Stimulated activated naive CD4-positive, alpha-beta T cell (primary cell): Measurements from ENCODE around the gene GHR.

Experiments used
- DNase-seq, 6 experiments: peaks; one replicate each; lab custom pipeline; 2025; lab: John Stamatoyannopoulos, UW

GHR gene

GRCh38 chr5:42604171-42604711, 181.0 kb downstream of the GHR start:
- no peak for DNase-seq

- DNase-seq, result no peak
These were observed 182.3 kb downstream of the GHR start for GRCh38 chr5:42605490-42605889.

GRCh38 chr5:42606464-42606869, 183.2 kb downstream of the GHR start:
- no peak for DNase-seq

DNA sequence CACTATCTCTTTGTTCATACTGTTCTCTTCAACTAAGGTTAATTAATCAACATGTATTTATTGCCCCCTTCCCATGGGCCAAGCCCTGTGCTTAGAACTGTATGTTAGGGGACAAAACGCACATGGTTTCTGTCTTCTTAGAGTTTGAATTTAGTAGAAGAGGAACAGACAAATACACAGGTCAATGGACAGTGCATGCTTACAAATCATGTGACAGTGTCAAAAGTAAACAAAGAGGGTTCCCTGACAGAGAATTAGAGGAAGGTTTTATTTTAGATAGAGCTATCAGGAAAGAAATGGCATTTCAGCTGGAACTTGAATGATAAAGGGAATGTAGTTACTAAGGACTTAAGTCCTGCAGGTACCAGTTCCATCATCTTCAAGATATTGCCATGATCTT, 188.2 kb downstream of the GHR start:
- DNase-seq, result no peak

DNA sequence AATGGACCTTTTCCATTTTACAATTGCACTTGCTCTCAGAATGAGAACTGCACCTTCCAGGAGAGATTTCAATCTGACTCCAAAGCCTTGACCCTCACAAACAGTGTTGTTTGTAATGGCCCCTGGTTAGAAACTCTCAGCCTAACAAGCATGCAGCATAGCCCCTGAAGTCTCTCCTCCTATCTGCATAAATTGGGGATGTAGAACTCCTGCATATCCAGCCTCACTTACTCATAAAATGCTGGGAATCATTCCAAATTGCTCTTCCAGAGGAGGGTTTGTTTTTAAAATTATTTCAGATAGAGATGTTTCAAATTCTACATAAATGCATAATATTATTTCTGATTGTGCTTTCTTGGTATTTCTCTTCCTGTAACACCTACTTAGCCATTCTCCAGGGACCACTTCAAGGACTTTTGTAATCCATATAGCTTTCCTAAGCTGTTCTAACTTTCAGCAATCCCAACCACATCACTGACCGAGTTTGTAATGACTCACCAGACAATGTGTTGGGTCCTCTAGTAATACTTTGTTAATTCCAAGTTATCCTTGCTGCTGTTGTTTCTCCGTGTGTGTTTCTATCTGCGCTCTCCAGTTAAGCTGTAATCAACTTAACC, 189.6 kb downstream of the GHR start:
- DNase-seq, result no peak

GRCh38 chr5:42614509-42614908, 191.3 kb downstream of the GHR start:
- no peak for DNase-seq

- DNase-seq, result no peak
These were observed 197.5 kb downstream of the GHR start for GRCh38 chr5:42620579-42621216.

DNA sequence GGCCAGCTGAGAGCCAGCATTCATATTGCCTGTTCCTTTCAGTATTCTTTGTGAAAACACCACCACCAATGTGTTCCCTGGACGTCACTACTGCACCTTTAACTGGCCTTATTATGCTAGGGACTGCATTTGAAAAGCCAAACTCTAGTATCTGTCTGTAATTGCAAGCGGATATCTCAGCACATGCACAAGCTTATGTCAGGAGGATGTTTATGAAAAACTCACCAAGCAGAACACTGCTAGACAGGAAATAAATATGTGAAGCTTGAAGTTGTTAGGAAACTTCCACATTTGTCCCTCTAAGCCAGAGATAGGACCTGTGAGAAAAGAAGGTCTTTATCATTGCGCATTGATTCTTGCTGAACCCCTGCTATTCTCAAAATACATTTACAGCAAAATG, 198.0 kb downstream of the GHR start:
- no peak for DNase-seq

- DNase-seq, result no peak
These were observed 198.4 kb downstream of the GHR start for GRCh38 chr5:42621662-42622061.

- DNase-seq, result no peak
These were observed 201.7 kb downstream of the GHR start for GRCh38 chr5:42624912-42625311.

GRCh38 chr5:42626462-42626861, 203.2 kb downstream of the GHR start:
- DNase-seq, result no peak

GRCh38 chr5:42628821-42629220, 205.6 kb downstream of the GHR start:
- DNase-seq, result no peak

GRCh38 chr5:42629284-42629683, 206.0 kb downstream of the GHR start:
- DNase-seq, result no peak

GRCh38 chr5:42631241-42631640, 208.0 kb downstream of the GHR start:
- no peak for DNase-seq

DNA sequence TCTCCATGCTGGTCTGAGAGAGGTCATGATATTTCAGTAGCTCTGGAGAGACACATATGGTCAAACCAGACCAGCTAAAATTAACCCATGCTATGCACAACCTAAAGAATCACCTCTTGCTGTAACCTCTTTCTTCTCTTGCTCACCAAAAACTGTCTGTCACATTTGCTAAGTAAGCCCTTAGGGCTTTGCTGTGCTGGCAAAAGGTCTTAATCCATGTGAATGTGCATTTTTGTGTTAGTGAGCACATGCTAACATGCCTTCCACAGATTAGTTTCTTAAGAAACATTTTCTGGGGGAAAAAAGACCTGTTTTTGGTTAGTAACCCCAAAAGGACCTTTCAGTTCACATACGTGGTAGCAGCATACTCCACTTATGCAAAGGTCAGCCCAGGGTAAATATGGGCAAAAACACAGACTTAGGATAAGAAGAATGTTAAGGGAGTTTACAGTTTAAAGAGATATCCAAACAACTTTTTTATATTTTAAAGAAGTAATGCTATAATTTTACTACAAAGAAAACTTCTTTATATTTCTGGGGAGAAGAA, 209.2 kb downstream of the GHR start:
- no peak for DNase-seq

- DNase-seq, result no peak
These were observed 211.3 kb downstream of the GHR start for GRCh38 chr5:42634575-42634974.

- DNase-seq, result no peak
These were observed 213.2 kb downstream of the GHR start for GRCh38 chr5:42636425-42636824.

GRCh38 chr5:42636946-42637345, 213.7 kb downstream of the GHR start:
- no peak for DNase-seq

DNA sequence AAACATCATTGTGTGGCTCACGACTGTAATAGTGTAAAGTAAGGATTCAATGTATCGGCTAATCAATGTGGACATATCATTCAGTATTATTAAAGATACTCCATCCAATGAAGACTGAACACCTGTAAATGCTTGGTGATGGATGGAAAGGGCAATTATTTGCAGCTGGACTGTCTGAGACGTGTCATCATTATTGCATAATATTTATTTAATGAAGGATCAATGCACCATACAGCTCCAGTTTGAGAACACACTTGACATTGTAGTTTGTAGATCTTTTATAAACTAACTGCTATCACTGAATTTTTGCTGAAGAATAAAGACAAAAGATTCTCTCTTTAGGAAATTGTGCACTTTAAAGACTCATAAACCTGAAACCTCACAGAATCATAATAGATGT, 215.7 kb downstream of the GHR start:
- no peak for DNase-seq

- no peak for DNase-seq
These were observed 217.6 kb downstream of the GHR start for GRCh38 chr5:42640835-42641234.

DNA sequence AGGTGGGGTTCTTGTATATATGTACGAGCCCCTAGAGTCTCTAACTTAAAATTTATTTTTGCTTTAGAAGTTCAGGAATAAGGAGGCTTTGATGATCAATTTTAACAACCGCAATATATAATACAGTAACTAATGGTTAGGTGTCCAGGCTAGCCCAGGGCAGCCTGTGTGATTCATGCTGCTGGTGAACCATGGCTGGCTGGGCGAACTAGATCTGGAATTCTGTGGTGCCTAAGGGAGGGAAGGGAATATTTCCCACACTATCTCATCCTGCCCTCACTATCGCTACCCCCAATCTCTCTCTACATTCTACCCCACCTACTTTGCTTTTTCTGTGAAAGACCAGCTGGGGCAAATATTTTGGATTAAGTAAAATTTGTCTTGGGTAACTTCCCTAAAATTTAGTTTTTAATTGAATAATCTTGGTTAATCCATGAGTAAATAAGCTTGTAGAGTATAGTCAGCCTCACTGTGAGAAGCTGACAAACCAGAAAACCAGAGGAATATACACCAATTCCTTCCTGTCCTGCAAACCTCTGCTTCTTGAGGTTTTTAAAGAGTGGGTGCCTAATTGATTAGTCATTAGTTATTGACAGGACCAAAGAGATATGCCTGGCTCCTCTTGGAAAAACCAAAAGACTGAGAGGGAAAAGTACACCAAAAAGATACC, 218.2 kb downstream of the GHR start:
- no peak for DNase-seq

DNA sequence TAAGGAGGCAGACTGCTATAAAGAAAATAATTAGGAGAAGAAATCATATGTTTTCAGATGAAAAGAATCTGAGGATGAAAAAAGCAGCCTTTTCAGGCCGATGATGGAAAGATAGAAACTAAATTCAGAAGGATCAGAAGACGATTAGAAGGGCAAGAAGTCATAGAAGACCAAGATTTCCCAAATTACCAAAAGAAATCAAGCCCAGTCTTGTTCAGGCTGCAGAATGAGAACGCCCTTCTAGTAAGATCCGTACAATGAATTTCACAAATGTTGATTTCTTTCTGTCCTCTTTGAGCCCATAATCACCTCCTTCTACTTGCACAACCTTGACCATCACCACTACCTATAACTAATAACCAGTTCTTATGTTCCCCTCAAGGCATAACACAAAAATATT, 218.8 kb downstream of the GHR start:
- DNase-seq, result no peak

DNA sequence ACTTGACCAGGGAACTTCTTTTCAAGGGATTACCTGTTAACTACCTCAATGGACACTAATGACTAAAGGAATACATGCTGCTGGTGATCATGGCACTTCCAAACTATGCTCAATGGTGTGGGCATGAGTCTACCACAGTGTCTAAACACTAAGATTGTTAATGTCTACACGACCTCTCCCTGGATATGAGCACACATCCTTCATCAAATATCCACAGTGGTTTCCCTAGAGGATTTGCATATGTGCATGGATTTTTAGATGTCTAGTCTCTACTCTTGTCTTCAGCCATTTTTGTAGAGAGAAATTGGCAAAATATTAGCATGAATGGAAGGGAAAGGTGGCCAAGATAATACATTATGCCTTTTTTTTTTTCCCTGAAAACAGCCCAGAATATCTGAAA, 220.1 kb downstream of the GHR start:
- DNase-seq, result no peak
